Measurements from ENCODE around the gene GPX2. TPM values are rescaled to one million over a fixed set of nuclear protein-coding genes. Genes with fewer than 3 reads are reported as not detected.

GPX2 gene
- total and polyA plus RNA-seq, 2 donors (not counting 3 experiments of a cell fraction or from before 2014, with no cell fraction given) = not detected

DNA sequence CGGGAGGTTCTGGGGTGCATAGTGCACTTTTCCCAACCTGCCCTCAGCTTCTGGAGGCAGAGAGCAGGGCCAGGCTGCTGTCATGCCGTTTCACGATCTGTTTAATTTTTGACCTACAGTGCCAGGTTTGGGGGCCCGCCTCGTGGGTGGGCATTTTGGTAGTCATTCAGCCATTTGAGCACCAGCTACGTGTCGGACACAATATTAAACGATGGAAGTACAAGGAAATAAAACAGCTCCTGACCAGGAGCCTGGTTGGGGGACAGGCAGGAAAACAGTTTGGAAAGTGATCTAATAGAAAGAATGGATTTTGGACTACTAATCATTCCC lies 44.9 kb upstream of the GPX2 start:
- peaks cover 4% of the 10 kb centered on the region for H3K79me2 ChIP-seq (ENCODE audit: control insufficient read depth, insufficient read depth, low read length)
- no peaks in the 10 kb centered on the region for H3K9me1 ChIP-seq (replicated peaks; ENCODE audit: control insufficient read depth, extremely low read depth, insufficient read depth, low read length)
- CTCF ChIA-PET = interaction anchor here (0.6 to 7.3 kb wide), 17 partner anchors 12 to 317 kb away, joined by 3 to 109 read pairs (median 4); partner anchors contain the start of genes CHURC1 and MAX
- peak overlapping the region; percentile 66 for H3K9ac ChIP-seq (replicated peaks; ENCODE audit: extremely low read depth, insufficient read depth, low read length)
- POLR2A ChIA-PET = interaction anchor here (0.6 to 0.8 kb wide), 2 partner anchors 18 to 34 kb away, joined by 3 read pairs; no protein-coding TSS in a partner anchor
- intact Hi-C loops (cut with micrococcal nuclease) = loop anchor here (1.0 to 5.0 kb wide), 5 partner anchors 33 to 425 kb away; partner anchors contain the start of genes CHURC1, FUT8 and MAX
- H3K27me3 ChIP-seq (ENCODE audit: control insufficient read depth in 2 of 2, insufficient read depth in 2 of 2, low read length in 2 of 2) = peaks cover 5 to 18% of the 10 kb centered on the region in 2 experiments
- H3K9me3 ChIP-seq (replicated peaks; ENCODE audit: control insufficient read depth, insufficient read depth, low read length) = no peaks in the 10 kb centered on the region
- peak overlapping the region; percentile 32 for H3K27ac ChIP-seq (ENCODE audit: insufficient read depth, low read depth, low read length)
- FAIRE-seq = no peak
- H3K4me1 ChIP-seq (ENCODE audit: control insufficient read depth, extremely low read depth, insufficient read depth, low read length) = peaks cover 15% of the 10 kb centered on the region
- no peak for DNase-seq (ENCODE audit: low read depth, low spot score)
- TF ChIP-seq GATA2 (IDR thresholded peaks at IDR 0.05; ENCODE audit: insufficient read depth, insufficient read length, low read depth, low read length) (no peak), POLR2A (IDR thresholded peaks at IDR 0.05; ENCODE audit: low read depth, low read length) (no peak), MYC (IDR thresholded peaks at IDR 0.05; ENCODE audit: low read depth, low read length) (no peak), EZH2 (IDR thresholded peaks at IDR 0.05; ENCODE audit: borderline replicate concordance, low read depth, low read length, severe bottlenecking) (no peak), FOS (IDR thresholded peaks at IDR 0.05; ENCODE audit: borderline replicate concordance, insufficient read depth, low read length) (no peak), JUN (IDR thresholded peaks at IDR 0.05; ENCODE audit: borderline replicate concordance, insufficient read depth, insufficient read length, low read depth) (no peak), POLR2AphosphoS5 (IDR thresholded peaks at IDR 0.05; ENCODE audit: insufficient read depth, low read depth, low read length) (no peak)
- TF ChIP-seq, protein P1, sequence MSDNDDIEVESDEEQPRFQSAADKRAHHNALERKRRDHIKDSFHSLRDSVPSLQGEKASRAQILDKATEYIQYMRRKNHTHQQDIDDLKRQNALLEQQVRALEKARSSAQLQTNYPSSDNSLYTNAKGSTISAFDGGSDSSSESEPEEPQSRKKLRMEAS (IDR thresholded peaks at IDR 0.05; ENCODE audit: insufficient read depth, insufficient read length) = no peak
- TF ChIP-seq, protein P2, sequence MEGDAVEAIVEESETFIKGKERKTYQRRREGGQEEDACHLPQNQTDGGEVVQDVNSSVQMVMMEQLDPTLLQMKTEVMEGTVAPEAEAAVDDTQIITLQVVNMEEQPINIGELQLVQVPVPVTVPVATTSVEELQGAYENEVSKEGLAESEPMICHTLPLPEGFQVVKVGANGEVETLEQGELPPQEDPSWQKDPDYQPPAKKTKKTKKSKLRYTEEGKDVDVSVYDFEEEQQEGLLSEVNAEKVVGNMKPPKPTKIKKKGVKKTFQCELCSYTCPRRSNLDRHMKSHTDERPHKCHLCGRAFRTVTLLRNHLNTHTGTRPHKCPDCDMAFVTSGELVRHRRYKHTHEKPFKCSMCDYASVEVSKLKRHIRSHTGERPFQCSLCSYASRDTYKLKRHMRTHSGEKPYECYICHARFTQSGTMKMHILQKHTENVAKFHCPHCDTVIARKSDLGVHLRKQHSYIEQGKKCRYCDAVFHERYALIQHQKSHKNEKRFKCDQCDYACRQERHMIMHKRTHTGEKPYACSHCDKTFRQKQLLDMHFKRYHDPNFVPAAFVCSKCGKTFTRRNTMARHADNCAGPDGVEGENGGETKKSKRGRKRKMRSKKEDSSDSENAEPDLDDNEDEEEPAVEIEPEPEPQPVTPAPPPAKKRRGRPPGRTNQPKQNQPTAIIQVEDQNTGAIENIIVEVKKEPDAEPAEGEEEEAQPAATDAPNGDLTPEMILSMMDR (IDR thresholded peaks at IDR 0.05; ENCODE audit: extremely low read depth in 1 of 2, insufficient read depth in 1 of 2, low read depth in 1 of 2, low read length in 2 of 2) = no peak
- no peaks in the 10 kb centered on the region for H3K36me3 ChIP-seq (ENCODE audit: control insufficient read depth in 2 of 2, extremely low read depth in 1 of 2, insufficient read depth in 2 of 2, low read length in 2 of 2)
- H4K20me1 ChIP-seq (replicated peaks; ENCODE audit: control insufficient read depth, extremely low read depth, insufficient read depth, low read length) = no peaks in the 10 kb centered on the region
- dilution Hi-C loops (cut with MboI; ENCODE audit: extremely low pct_ligation_motif_present, low sequenced_read_pairs) = no loop called here
- BruUV-seq (replicated peaks) = no TSS peak
- peak overlapping the region; percentile 73 for H3K4me2 ChIP-seq (ENCODE audit: insufficient read depth, low read length)
- peak overlapping the region; percentile 40 to 76 (median 63) for H3K4me3 ChIP-seq (replicated peaks in 1 of 3; ENCODE audit: insufficient read depth in 1 of 3, low read depth in 1 of 3, low read length in 3 of 3)
- H2AFZ ChIP-seq (ENCODE audit: low read depth, low read length) = peak overlapping the region; percentile 89
